Testis (tissue), 2 donors: ENCODE data around the gene CFL1.

Source experiments
- POLR2A ChIP-seq: fragments of 450-650 bp; IDR thresholded peaks from one replicate; pipeline ENCODE4 v1.6.1; 2017; ENCODE audit warnings: antibody characterized with exemption, mild to moderate bottlenecking, moderate library complexity
- TF ChIP-seq, protein P1 (sequence below), 3 experiments: fragments of 450-650 bp in 2 of 3; fragments of 200-600 bp in 1 of 3; sonication (generic) in 1 of 3; IDR thresholded peaks; one replicate each; pipeline ENCODE4 v1.5.1; 2016 to 2019; ENCODE audit warnings: antibody characterized with exemption in 3 of 3, mild to moderate bottlenecking in 2 of 3, moderate library complexity in 1 of 3

DNA sequence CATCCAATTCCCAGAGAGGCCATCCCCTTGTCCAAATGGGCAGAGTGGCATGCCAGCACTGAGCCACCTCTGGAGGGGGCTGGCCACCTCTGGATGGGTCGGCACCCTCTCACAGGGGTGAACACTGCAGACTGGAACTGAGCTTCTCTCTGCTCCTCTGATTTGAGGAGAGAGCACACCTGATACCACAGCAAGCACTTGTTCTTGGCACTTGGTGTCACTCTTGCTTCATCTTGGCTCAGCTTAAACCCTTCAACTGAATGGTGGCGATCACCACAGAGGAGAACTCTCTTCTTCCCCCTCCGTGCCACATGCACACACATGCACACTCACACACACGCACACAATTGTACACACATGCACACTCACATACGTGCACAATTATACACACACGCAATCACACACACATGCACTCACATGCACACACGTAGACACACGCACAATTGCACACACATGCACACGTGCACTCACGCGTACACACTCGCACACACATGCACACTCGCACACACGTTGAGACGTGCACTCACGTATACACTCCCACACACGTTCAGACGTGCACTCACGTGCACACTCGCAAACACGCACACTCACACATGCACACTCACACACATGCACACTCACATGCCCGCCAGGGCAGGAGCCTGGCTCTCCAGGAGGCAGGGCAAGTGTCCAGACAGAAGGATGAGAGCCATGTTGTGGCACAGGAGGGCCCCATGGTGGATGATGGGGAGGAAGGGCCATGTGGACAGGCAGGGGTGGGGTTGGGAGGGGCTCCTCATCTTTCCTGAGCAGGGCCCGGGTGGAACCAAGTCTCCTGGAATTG is 47.7 kb downstream of the CFL1 start:
- TF ChIP-seq, protein P1, sequence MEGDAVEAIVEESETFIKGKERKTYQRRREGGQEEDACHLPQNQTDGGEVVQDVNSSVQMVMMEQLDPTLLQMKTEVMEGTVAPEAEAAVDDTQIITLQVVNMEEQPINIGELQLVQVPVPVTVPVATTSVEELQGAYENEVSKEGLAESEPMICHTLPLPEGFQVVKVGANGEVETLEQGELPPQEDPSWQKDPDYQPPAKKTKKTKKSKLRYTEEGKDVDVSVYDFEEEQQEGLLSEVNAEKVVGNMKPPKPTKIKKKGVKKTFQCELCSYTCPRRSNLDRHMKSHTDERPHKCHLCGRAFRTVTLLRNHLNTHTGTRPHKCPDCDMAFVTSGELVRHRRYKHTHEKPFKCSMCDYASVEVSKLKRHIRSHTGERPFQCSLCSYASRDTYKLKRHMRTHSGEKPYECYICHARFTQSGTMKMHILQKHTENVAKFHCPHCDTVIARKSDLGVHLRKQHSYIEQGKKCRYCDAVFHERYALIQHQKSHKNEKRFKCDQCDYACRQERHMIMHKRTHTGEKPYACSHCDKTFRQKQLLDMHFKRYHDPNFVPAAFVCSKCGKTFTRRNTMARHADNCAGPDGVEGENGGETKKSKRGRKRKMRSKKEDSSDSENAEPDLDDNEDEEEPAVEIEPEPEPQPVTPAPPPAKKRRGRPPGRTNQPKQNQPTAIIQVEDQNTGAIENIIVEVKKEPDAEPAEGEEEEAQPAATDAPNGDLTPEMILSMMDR (IDR thresholded peaks at IDR 0.05), result no peak
- no peak for TF ChIP-seq POLR2A
